Inferior parietal cortex (tissue), 1 donor: ENCODE measurements around the gene MED16.
"Not testable (repeated sequence)": the region's sequence is repeated elsewhere in the genome, so short reads cannot be mapped to it uniquely, and the experiment has no call there.

ENCODE experiments used
- DNase-seq: peaks from one replicate; pipeline ENCODE4 v3.0.0-alpha.2; 2016; ENCODE audit errors: extremely low spot score

The MED16 gene

GRCh38 chr19:854549-854948 is 38.4 kb downstream of the MED16 start:
- no peak for DNase-seq

DNA sequence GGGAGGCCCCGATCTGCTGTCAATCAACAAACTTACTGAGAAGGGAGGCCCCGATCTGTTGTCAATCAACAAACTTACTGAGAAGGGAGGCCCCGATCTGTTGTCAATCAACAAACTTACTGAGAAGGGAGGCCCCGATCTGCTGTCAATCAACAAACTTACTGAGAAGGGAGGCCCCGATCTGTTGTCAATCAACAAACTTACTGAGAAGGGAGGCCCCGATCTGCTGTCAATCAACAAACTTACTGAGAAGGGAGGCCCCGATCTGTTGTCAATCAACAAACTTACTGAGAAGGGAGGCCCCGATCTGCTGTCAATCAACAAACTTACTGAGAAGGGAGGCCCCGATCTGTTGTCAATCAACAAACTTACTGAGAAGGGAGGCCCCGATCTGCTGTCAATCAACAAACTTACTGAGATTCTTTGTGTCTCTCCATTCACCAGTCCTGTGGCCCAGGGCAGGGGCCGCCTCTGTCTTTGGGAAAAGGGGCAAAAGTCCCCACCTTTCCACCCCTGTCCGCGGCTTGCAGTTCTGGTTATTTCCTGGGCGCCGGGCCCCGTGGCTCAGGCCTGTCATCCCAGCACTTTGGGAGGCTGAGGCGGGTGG is 39.3 kb downstream of the MED16 start:
- not testable (repeated sequence) for DNase-seq

- no peak for DNase-seq
Observed at GRCh38 chr19:853014-853585, 39.9 kb downstream of the MED16 start.

GRCh38 chr19:852136-853013 is 40.6 kb downstream of the MED16 start, which contains the start of gene ELANE:
TSS of gene ELANE (plus strand) at chr19:852303. CDS start at chr19:852329, 26 bp downstream.
- no peak for DNase-seq

DNA sequence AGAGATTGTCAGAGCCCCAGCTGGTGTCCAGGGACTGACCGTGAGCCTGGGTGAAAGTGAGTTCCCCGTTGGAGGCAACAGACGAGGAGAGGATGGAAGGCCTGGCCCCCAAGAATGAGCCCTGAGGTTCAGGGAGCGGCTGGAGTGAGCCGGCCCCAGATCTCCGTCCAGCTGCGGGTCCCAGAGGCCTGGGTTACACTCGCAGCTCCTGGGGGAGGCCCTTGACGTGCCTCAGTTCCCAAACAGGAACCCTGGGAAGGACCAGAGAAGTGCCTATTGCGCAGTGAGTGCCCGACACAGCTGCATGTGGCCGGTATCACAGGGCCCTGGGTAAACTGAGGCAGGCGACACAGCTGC is 42.0 kb downstream of the MED16 start:
- DNase-seq: no peak

DNA sequence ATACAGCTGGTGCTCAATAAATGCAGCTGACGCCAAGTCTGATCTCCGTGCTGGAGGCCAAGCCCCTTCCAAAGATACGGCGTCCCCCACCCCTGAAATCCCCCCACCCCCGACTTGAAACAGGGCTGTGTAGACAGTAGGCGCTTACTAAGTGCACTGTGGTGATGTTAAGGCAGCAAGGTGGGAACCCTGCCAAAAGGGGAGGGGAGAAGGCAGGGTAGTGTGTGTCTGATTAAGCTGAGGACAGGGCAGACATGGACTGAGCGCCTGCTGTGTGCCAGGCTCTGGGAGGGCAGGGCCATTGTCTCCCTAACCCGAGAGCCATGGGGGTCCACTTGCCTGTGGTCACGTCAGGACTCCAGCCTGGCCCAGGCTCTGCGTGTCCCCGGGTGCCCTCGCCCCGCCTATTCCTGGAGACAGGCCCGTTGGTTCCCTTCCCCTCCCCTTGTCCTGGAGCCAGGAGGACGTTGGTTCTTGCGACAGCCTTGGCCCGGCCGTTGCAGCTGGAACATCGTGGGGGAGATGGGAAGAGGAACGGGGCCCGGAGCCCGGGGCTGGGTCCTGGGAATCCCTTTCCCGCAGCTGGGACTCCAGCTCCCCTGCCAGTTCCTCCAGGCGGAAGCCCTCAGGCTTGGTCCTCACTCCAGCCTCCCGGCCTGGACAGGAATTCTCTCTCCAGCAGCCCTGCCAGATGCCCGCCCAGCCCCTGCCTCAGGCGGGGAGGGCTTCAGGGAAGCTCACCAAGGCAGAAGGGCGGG is 42.6 kb downstream of the MED16 start:
- DNase-seq: no peak

GRCh38 chr19:849195-849594 is 43.8 kb downstream of the MED16 start:
- not testable (repeated sequence) for DNase-seq

DNA sequence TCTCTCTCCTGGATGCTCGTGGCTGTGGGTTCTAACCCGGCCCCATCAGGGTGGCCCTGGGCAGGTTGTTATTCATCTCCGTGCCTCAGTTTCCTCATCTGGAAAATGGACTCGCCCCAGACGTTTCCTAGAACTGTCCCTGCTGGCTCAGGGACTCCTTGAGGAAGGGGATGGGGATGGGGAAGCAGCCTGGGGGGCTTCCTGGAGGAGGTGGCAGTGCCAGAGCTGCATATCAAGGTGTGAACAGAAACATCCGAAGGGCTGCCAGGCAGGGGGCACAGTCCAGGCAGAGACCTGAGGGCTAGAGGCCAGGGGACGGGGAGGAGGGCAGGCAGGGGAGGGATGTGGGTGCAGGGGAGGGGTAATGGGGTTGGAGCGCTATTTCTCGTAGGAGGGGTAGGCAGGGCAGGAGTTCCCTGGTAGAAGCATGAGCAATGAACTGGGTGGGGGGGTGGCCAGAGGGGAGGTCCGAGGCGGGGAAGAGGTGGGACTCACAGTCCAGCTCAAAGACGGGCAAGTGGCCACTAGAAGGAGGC is 44.5 kb downstream of the MED16 start:
- no peak for DNase-seq

GRCh38 chr19:845707-846521 is 47.1 kb downstream of the MED16 start:
- no peak for DNase-seq

GRCh38 chr19:844546-844971 is 48.4 kb downstream of the MED16 start:
- no peak for DNase-seq

DNA sequence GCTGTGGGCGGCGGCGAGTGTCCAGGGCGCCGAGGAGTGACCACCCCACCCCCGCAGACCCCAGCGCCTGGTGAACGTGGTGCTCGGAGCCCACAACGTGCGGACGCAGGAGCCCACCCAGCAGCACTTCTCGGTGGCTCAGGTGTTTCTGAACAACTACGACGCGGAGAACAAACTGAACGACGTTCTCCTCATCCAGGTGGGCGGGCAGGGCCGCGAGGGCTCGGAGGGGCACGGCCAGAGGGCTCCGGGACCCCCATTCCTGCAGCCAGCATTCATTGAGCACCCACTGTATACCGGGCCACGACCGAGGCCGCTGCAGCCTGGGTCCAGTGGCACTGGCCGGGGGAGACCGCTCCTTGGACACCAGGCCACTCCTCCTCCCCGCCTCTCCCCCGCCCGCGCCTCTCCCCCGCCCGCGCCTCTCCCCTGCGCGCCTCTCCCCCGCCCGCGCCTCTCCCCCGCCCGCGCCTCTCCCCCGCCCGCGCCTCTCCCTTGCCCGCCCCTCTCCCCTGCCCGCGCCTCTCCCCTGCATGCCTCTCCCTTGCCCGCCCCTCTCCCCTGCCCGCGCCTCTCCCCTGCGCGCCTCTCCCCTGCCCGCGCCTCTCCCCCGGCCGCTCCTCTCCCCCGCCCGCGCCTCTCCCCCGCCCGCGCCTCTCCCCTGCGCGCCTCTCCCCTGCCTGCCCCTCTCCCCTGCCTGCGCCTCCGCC is 49.0 kb downstream of the MED16 start:
- no peak for DNase-seq

DNA sequence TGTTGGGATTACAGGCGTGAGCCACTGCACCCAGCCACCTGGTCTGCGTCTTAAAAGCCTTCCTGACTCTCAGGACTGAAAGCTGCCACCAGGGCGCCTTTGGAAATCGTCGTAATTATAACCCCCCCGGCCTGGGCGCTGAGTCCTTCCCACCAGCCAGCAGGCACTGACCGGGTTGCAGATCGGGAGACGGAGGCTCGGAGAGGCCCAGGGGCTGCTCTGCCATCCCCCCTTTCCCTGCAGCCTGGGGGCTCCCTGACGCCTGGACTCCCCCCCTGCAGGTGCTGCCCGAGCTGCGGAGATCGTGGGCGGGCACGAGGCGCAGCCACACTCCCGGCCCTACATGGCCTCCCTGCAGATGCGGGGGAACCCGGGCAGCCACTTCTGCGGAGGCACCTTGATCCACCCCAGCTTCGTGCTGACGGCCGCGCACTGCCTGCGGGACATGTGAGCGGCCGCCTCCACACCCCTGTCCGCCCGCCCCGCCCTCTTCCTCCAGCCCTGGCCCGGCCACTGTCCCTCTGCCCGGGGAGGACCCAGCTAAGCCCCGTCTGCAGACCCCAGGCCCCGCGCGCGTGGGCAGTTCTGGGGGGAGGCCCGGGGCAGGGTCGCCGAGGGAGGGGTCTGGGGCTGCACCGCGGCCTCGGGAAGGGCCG is 49.7 kb downstream of the MED16 start:
- no peak for DNase-seq

DNA sequence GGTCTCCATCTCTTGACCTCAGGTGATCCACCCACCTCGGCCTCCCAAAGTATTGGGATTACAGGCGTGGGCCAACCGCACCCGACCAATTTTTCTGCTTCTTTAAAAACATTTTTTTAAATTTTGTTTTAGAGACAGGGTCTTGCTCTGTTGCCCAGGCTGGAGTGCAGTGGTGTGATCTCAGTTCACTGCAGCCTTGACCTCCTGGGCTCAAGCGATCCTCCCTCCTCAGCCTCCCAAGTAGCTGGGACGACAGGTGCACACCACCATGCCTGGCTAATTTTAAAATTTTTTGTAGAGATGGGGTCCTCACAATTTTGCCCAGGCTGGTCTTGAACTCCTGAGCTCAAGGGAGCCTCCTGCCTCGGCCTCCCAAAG is 50.2 kb downstream of the MED16 start:
- DNase-seq: not testable (repeated sequence)

DNA sequence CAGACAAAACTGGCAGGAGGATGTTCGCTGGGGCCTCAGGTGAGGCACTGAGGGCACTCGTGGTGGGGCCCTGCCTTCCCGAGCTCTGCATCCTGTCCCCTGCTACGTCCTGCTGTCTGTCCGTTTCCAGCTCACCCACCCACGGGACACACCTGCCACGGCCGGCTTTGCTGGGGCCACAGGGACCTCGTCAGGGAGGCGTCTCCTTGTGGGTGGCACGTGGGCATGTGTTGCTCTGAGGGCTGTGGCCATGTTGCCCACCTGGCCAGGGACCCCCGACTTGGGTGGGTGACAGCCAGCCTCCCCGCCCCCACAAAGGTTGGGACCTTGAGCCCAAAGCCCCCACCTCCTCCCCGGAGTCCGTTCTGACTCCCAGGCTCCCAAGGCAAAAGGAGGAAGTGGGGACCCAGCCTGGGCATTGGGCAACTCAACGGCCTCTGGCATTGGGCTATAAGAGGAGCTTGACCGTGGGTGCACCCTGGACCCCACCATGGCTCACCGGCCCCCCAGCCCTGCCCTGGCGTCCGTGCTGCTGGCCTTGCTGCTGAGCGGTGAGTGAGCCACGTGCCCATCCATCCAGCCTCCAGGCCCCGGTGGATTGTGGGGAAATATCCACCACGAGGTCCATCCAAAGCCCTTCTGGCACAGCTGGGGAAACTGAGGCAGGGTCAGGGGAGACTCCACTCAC is 52.3 kb downstream of the MED16 start, which contains the start of gene PRTN3:
Gene PRTN3, plus strand, starts transcription at position 481 of the 688 bp plus-strand sequence. Its CDS starts 10 bp downstream, at position 491.
- no peak for DNase-seq

- DNase-seq: no peak
Observed at GRCh38 chr19:835210-835810, 57.7 kb downstream of the MED16 start.

DNA sequence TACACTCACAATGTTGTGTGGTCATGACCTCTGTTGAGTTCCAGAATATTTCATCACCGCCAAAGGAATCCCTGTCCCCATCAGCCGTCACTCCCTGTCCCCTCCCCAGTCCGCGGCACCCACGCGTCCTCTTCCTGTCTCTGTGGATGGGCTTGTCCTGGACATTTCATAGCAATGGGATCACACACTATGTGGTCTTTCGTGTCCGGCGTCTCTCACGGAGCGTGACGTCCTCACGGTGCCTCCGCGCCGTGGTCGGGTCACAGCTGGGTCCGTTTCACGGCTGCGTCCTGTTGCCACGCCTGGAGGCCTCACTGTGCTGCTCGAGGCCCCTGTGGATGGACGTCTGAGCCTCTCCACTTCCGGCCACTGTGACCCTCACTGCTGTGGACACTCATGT is 58.8 kb downstream of the MED16 start:
- no peak for DNase-seq

GRCh38 chr19:831407-832369 is 61.3 kb downstream of the MED16 start:
- DNase-seq: no peak
